Sigmoid colon (tissue), 4 donors: ENCODE measurements around the gene PTGER2.

Source experiments
- CTCF ChIP-seq, 4 experiments: fragments of 450-650 bp in 3 of 4; fragments of 200-600 bp in 1 of 4; IDR thresholded peaks; one replicate each; pipeline ENCODE4 v1.5.1; 2016 to 2019; ENCODE audit warnings: antibody characterized with exemption in 4 of 4, mild to moderate bottlenecking in 3 of 4, moderate library complexity in 2 of 4
- POLR2A ChIP-seq, 2 donors: fragments of 450-650 bp; IDR thresholded peaks; one replicate each; pipeline ENCODE4 v1.6.1; 2016; ENCODE audit warnings: antibody characterized with exemption in 2 of 2, mild to moderate bottlenecking in 2 of 2, moderate library complexity in 2 of 2
- POLR2AphosphoS5 ChIP-seq, 4 donors: sonication (generic); formaldehyde crosslinking; IDR thresholded peaks; one replicate each; pipeline ENCODE4 v1.6.1; 2017; ENCODE audit warnings: antibody characterized with exemption in 4 of 4

GRCh38 chr14:52268279-52269061 lies 45.6 kb upstream of the PTGER2 start:
- TF ChIP-seq POLR2A (IDR thresholded peaks at IDR 0.05) (no peak), CTCF (IDR thresholded peaks at IDR 0.05) (no peak), POLR2AphosphoS5 (IDR thresholded peaks at IDR 0.05) (no peak)
